GM21576 (cell line): ENCODE data around the gene MSI1.
"Not testable (repeated sequence)": the region's sequence is repeated elsewhere in the genome, so short reads cannot be mapped to it uniquely, and the experiment has no call there.

Experiments
- ATAC-seq: cut with Tn5 transposase; IDR thresholded peaks from one replicate; pipeline ENCODE4 v1.9.1; 2021; ENCODE audit warnings: mild to moderate bottlenecking, moderate library complexity; ENCODE audit not compliant: unreplicated experiment

The MSI1 gene

DNA sequence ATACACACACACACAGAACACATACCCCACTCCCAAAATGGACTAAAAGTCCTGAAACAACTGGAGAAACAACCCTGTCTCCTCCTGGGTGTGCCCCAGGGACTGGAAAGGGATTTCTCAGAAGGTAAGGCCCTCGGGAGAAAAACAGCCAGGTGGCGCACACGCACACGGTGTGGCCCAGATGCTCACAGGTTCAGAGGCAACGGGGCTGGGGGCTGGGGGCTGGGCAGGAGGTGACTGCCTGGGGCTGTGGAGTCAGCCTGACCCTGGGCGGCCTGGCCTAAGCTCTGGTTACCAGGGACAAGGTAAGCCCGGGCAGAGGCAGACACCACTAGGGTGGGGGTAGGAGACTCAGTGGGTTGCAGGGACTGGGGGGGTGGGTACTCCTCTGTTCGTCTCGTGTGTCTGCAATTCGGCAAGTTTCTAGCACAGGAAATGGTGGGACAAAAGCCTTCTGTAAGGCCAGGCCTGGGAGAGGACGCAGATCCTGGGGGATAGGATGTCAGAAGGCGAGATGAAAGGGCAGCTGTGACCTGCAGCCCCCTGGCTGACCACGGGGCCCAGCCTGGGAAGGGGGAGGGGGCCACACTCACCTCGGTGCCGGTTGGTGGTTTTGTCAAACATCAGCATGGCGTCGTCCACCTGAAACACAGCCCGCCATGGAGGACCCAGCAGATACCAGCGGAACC lies 10.4 kb downstream of the MSI1 start:
- ATAC-seq = no peak

- ATAC-seq = no peak
These were observed 11.9 kb downstream of the MSI1 start for GRCh38 chr12:120357104-120357503.

GRCh38 chr12:120356567-120357030 lies 12.4 kb downstream of the MSI1 start:
- ATAC-seq = no peak

DNA sequence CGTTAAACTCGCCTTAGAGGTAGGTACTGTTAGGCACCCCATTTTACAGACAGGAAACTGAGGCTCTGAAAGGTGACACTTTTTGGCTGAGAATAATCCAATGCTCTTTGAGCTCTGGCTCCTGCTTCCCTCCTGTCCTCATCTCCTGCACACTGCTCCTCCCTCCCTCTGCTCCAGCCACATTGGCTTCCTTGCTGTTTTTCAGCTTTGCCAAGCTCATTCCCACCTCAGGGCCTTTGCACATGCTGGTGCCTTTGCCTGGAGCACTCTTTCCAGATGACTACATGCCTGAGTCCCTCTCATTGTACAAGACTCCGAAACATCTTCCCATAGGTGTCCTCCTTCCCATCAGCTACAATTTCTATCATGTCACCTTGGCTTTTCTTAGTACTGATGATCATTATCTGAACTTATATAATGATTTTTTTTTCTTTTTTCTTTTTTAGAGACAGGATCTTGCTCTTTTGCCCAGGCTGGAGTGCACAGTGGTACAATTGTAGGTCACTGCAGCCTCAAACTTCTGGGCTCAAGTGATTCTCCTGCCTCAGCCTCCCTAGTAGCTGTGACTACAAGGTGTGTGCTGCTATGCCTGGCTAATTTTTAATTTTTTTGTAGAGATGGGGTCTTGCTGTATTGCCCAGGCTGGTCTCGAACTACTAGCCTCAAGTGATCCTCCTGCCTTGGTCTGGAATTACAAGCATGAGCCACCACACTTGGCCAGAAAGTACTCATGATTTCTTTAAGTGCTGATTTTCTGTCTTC lies 15.2 kb downstream of the MSI1 start:
- ATAC-seq = no peak

- no peak for ATAC-seq
These were observed 15.8 kb downstream of the MSI1 start for GRCh38 chr12:120353136-120353535.

GRCh38 chr12:120352117-120352516 lies 16.8 kb downstream of the MSI1 start:
- no peak for ATAC-seq

DNA sequence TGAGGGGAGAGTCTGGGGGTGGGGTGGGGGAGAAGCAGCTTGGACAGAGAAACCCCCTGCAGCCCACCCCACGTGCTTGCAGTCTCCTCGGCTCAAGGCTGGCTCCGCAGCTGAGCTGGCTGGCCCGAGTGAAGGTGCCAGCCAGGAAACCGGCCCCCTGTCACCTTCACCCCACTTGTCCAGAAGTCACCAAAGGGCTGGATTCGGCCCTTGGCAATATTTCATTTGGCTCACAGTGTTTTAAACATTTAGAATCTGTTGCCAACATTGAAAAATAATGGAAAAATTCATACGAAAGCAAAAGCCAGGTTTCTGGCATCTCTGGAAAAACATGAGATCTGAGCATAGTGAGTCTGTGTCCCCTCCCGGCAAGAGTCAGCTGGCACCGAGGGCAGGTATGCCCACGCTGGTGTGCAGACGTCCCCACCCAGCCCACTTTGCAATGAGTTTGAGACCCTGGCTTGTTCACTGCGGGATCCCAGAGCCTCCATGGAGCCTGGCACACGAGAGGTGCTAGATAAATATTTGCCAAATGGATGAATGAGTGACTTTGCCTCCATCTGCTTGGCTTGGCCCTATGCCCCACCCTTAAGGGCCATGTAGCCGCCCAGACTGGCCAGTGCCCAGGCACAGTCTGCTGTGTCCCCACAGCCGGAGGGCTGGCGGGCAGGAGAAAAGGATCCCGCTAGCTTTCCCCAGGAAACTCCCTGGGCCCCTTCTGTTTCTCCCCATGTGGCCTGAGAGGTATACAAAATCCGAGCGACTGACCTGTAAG lies 18.2 kb downstream of the MSI1 start:
- no peak for ATAC-seq

DNA sequence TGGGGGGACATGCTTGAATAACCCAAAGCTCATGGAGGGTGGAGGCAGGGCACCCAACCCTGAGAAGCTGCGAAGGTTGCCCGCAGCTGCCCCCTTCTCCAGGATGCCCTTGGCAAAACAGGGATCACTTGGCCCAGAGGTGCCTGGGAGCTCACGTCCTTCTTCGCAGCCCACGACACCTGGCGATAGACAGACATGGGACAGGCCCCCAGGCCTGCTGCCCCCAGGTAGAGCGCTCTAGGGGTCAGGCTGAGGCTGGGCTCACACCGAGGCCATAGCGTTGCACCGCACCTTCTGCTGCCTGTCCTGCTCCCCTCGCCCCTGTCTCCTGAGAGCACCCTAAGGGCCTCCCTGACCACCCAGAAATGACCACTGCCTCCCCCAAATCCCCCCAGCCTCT lies 21.2 kb downstream of the MSI1 start:
- no peak for ATAC-seq

DNA sequence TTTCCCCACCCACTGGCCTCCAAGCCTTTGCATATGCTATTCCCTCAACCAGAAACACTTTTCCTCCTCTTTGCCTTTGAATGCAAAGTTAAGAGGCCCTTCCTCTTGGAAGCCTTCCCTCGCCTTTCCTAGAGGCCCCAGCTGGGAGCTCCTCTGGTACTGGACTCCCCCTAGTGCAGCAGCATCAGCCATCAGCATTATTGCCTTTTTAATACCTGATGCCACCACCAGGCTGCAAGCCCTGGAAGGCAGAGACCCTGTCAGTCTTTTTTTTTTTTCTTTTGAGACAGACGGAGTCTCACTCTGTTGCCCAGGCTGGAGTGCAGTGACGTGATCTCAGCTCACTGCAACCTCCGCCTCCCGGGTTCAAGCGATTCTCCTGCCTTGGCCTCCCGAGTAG lies 22.3 kb downstream of the MSI1 start:
- ATAC-seq = no peak

DNA sequence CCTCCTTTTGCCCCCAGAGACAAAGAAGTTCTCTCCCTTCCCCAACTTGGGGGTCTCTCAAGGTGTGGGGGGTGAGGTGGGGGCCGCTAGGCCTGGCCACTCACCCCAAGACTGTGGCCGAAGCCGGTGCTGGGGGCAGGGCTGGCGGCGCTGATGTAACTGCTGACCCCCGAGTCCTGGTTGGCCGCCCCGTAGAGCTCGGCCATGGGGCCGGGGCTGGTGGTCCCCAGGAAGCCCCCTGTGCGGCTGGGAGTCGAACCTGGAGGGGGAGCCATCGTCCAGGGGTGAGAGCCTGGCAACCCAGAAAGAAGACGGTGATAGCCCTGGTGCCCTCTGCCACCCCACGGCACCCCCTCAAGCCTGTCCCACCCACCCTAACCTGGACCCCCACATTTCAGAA lies 22.9 kb downstream of the MSI1 start:
- ATAC-seq = no peak

- ATAC-seq = no peak
These were observed 25.3 kb downstream of the MSI1 start for GRCh38 chr12:120343692-120344091.

DNA sequence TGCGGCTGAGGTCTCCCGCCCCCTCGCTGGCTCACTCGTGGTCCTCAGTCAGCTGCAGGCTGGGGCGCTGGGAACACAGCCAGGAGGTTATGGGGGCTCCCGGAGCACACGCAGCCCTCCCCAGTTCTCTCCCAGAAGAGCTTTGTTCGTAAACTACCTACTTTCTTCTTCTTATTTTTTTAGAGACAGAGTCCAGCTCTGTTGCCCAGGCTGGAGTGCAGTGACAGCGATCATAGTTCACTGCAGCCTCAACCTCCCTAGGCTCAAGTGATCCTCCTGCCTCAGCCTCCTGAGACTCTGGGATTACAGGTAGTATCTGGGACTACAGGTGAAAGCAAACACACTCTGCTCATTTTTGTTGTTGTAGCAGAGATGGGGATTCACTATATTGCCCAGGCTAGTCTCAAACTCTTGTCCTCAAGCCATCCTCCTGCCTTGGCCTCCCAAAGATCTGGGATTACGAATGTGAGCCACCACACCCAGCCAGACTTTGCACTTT lies 25.9 kb downstream of the MSI1 start:
- no peak for ATAC-seq

GRCh38 chr12:120342175-120343038 lies 26.6 kb downstream of the MSI1 start:
- no peak for ATAC-seq

GRCh38 chr12:120339256-120339655 lies 29.7 kb downstream of the MSI1 start:
- no peak for ATAC-seq

DNA sequence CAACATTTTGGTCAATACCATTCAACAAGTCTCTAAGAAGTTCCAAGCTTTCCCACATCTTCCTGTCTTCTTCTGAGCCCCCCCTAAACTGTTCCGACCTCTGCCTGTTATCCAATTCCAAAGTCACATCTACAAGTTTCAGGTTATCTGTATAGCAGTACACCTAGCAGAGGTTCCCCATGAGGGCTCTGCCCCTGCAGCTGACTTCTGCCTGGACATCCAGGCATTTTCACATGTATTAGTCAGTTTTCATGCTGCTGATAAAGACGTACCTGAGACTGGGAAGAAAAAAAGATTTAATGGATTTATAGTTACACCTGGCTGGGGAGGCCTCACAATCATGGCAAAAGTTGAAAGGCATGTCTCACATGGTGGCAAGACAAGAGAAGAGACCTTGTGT lies 31.2 kb downstream of the MSI1 start:
- no peak for ATAC-seq

DNA sequence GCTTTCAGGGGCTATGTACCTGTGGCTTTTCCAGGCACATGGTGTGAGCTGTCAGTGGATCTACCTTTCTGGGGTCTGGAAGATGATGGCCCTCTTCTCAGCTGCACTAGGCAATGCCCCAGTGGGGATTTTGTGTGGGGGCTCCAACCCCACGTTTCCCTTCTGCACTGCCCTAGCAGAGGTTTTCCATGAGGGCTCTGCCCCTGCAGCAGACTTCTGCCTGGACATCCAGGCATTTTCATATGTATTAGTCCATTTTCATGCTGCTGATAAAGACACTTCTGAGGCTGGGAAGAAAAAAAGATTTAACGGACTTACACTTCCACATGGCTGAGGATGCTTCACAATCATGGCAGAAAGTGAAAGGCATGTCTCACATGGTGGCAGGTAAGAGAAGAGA lies 32.6 kb downstream of the MSI1 start:
- not testable (repeated sequence) for ATAC-seq

- not testable (repeated sequence) for ATAC-seq
These were observed 33.5 kb downstream of the MSI1 start for GRCh38 chr12:120335447-120335846.

- no peak for ATAC-seq
These were observed 36.4 kb downstream of the MSI1 start for GRCh38 chr12:120332523-120332922.

DNA sequence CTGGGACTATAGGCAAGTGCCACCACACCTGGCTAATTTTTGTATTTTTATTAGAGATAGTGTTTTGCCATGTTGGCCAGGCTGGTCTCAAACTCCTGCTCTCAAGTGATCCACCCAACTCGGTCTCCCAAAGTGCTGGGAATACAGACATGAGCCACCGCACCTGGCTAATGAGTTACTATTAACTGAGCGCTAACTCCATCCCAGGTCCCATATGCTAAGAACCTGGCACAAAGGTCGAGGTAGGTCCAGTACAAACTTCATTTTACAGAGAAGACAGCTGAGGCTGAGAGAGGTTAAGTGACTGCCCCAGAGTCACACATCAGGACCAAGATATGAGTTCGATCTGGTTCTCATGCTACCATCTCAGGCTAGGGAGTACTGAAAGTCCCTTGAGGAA lies 36.9 kb downstream of the MSI1 start:
- ATAC-seq = no peak

GRCh38 chr12:120331390-120331789 lies 37.6 kb downstream of the MSI1 start:
- no peak for ATAC-seq

GRCh38 chr12:120328228-120328627 lies 40.7 kb downstream of the MSI1 start:
- no peak for ATAC-seq
